DOHH2 (cell line): ENCODE results near the gene PNMA1.
"Not testable (repeated sequence)": the region's sequence is repeated elsewhere in the genome, so short reads cannot be mapped to it uniquely, and the experiment has no call there.

Source experiments
- CTCF ChIP-seq: fragments of 200-600 bp; sonication (generic); IDR thresholded peaks from one replicate; pipeline ENCODE4 v1.5.1; 2014; ENCODE audit warnings: antibody characterized with exemption, mild to moderate bottlenecking, low read depth, low read length; ENCODE audit not compliant: poor library complexity, severe bottlenecking
- EZH2phosphoT487 ChIP-seq: fragments of 200-600 bp; sonication (generic); IDR thresholded peaks from 2 replicates; pipeline ENCODE4 v1.6.1; 2017; ENCODE audit warnings: borderline replicate concordance, mild to moderate bottlenecking, antibody characterized with exemption, low read length, moderate library complexity, mixed read lengths

GRCh38 chr14:73708076-73708475 lies 6.1 kb downstream of the PNMA1 start:
- TF ChIP-seq CTCF, EZH2phosphoT487: not testable (repeated sequence)
